Smooth muscle cell (in vitro differentiated cells): ENCODE measurements around the gene ZNF487. TPM values are rescaled to one million over a fixed set of nuclear protein-coding genes. Genes with fewer than 3 reads are reported as not detected.
"Not testable (repeated sequence)": the region's sequence is repeated elsewhere in the genome, so short reads cannot be mapped to it uniquely, and the experiment has no call there.

ENCODE experiments used
- DNase-seq: peaks from one replicate; lab custom pipeline; 2025; ENCODE audit not compliant: unreplicated experiment; lab: John Stamatoyannopoulos, UW
- H2AFZ ChIP-seq: fragments of 200-600 bp; sonication (generic); 2 replicates; pipeline ENCODE4 v1.6.0; 2016; ENCODE audit warnings: antibody characterized with exemption, low read depth, mild to moderate bottlenecking
- H3F3A ChIP-seq: fragments of 200-600 bp; sonication (generic); 2 replicates; pipeline ENCODE4 v1.6.0; 2017; ENCODE audit warnings: antibody characterized with exemption, low read depth
- H3K27ac ChIP-seq: fragments of 200-600 bp; sonication (generic); 2 replicates; pipeline ENCODE4 v1.5.1; 2016; ENCODE audit warnings: low read depth, mild to moderate bottlenecking
- H3K27me3 ChIP-seq: fragments of 200-600 bp; sonication (generic); 2 replicates; pipeline ENCODE4 v1.6.1; 2016; ENCODE audit warnings: low read depth, mild to moderate bottlenecking
- H3K36me3 ChIP-seq: fragments of 200-600 bp; sonication (generic); 2 replicates; pipeline ENCODE4 v1.5.1; 2016; ENCODE audit warnings: low read depth
- H3K4me1 ChIP-seq: fragments of 200-600 bp; sonication (generic); 2 replicates; pipeline ENCODE4 v1.5.1; 2016; ENCODE audit warnings: low read depth
- H3K4me2 ChIP-seq: fragments of 200-600 bp; sonication (generic); 2 replicates; pipeline ENCODE4 v1.6.0; 2016; ENCODE audit warnings: mild to moderate bottlenecking
- H3K4me3 ChIP-seq: fragments of 200-600 bp; sonication (generic); 2 replicates; pipeline ENCODE4 v1.5.1; 2016; ENCODE audit warnings: mild to moderate bottlenecking
- H3K79me2 ChIP-seq: fragments of 200-600 bp; sonication (generic); 2 replicates; pipeline ENCODE4 v1.6.0; 2016; ENCODE audit warnings: low read depth, mild to moderate bottlenecking
- H3K9ac ChIP-seq: fragments of 200-600 bp; sonication (generic); 2 replicates; pipeline ENCODE4 v1.6.0; 2016; ENCODE audit warnings: low read depth
- H3K9me3 ChIP-seq: fragments of 200-600 bp; sonication (generic); replicated peaks from 2 replicates; pipeline ENCODE4 v1.5.1; 2016; ENCODE audit warnings: low read depth
- H4K20me1 ChIP-seq: fragments of 200-600 bp; sonication (generic); 2 replicates; pipeline ENCODE4 v1.6.0; 2016; ENCODE audit warnings: low read depth
- CTCF ChIP-seq: fragments of 200-600 bp; sonication (generic); IDR thresholded peaks from 2 replicates; pipeline ENCODE4 v1.5.1; 2017; ENCODE audit warnings: borderline replicate concordance, mild to moderate bottlenecking, antibody characterized with exemption; ENCODE audit not compliant: insufficient read depth, poor library complexity, severe bottlenecking
- WGBS: methylation state at CpG from one replicate; pipeline ENCODE4 v1.1.7; 2016; ENCODE audit warnings: low lambda C conversion rate; 5-methylcytosine and 5-hydroxymethylcytosine counted together
- polyA plus RNA-seq: library from polyadenylated mRNA; unstranded; fragments of >200 nt; fragmentation: Nextera tagmentation; extraction: Ambion mirVana; gene quantifications from 2 replicates; pipeline ENCODE4 v1.2.1, GENCODE V29; 2016
- total RNA-seq: library from RNA; depleted of rRNA; stranded (reverse); fragments of >200 nt; gene quantifications from 2 replicates; pipeline ENCODE4 v1.2.3, GENCODE V29; 2014

ZNF487 gene
- total and polyA plus RNA-seq, 2 experiments from 2014 or later, result 5.1 to 9.6 TPM

DNA sequence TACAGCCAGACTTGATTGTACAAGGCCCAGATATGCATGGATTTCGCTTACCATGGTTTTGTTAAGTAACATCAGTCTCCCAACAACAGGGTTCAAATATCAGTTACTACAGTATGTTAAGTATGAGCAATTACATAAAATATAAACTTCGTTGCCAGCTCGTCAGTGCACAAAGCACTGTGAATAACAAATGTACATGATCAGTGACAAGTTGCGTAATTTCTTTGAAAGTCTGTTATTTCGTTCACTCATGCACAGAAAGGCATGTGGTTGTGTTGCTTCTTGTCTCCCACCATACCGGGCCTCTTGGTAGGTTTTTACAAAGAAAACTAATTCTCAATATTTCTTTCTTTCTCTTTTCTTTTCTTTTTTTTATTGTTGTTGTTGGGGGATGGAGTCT, 12.5 kb upstream of the ZNF487 start:
- H3K4me2 ChIP-seq, result no peak overlapping the region
- WGBS, result 93% methylated on average over 6 of the region's 6 CpGs

DNA sequence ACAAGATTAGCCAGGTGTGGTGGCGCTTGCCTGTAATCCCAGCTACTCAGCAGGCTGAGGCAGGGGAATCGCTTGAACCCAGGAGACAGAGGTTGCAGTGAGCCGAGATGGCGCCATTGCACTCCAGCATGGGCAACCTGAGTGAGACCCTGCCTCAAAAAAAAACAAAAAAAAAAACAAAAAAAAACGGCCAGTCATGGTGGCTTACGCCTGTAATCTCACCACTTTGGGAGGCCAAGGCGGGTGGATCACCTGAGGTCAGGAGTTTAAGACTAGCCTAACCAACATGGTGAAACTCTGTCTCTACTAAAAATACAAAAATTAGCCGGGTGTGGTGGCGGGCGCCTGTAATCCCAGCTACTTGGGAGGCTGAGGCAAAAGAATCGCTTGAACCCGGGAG, 10.4 kb upstream of the ZNF487 start:
- H3K4me1 ChIP-seq, H3K27ac ChIP-seq, H3K79me2 ChIP-seq, H3F3A ChIP-seq, H3K36me3 ChIP-seq, H4K20me1 ChIP-seq, H3K4me2 ChIP-seq, H3K9me3 ChIP-seq, DNase-seq, H3K27me3 ChIP-seq, H3K4me3 ChIP-seq, H3K9ac ChIP-seq, H2AFZ ChIP-seq: not testable (repeated sequence)
- 95% methylated on average over 12 of the region's 12 CpGs for WGBS

More for the DNA sequence above, 12.5 kb upstream of the ZNF487 start:
- no peak overlapping the region for H2AFZ ChIP-seq
- no peaks in the 10 kb centered on the region for H3K27me3 ChIP-seq
- H3F3A ChIP-seq, result peaks cover 16% of the 10 kb centered on the region
- no peak for TF ChIP-seq CTCF
- no peaks in the 10 kb centered on the region for H3K9me3 ChIP-seq
- H4K20me1 ChIP-seq, result no peaks in the 10 kb centered on the region
- no peak overlapping the region for H3K9ac ChIP-seq
- no peak for DNase-seq
- H3K79me2 ChIP-seq, result no peaks in the 10 kb centered on the region
- no peaks in the 10 kb centered on the region for H3K36me3 ChIP-seq
- no peak overlapping the region for H3K4me3 ChIP-seq
- H3K27ac ChIP-seq, result no peak overlapping the region
- H3K4me1 ChIP-seq, result peaks cover 5% of the 10 kb centered on the region

DNA sequence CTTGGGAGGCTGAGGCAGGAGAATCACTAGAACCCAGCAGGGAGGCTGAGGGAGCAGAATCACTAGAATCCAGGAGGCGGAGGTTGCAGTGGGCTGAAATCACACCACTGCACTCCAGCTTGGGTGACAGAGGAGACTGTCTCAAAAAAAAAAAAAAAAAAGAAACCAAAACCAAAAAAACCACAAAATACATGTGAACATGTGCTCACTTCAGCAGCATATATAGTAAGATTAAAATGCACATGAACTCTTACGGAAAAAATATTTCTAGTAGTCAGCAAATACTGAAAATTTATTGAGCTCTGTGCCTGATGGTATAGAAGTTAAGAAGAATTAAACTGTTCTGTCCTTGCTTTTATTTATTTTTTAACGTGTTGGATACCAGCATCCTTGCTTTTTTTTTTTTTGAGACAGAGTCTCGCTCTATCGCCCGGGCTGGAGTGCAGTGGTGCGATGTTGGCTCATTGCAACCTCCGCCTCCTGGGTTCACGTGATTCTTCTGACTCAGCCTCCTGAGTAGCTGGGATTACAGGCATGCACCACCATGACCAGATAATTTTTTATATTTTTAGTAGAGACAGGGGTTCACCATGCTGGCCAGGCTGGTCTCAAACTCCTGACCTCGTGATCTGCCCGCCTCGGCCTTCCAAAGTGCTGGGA, 9.6 kb upstream of the ZNF487 start:
- H3K4me3 ChIP-seq, result no peak overlapping the region
- H3K79me2 ChIP-seq, result no peaks in the 10 kb centered on the region
- no peaks in the 10 kb centered on the region for H3K4me1 ChIP-seq
- no peaks in the 10 kb centered on the region for H3F3A ChIP-seq
- no peaks in the 10 kb centered on the region for H3K9me3 ChIP-seq
- H3K36me3 ChIP-seq, result no peaks in the 10 kb centered on the region
- WGBS, result 95% methylated on average over 12 of the region's 12 CpGs
- H3K9ac ChIP-seq, result no peak overlapping the region
- no peak for DNase-seq
- H3K27me3 ChIP-seq, result no peaks in the 10 kb centered on the region
- no peak overlapping the region for H3K27ac ChIP-seq
- H2AFZ ChIP-seq, result no peak overlapping the region
- no peak overlapping the region for H3K4me2 ChIP-seq
- TF ChIP-seq CTCF, result no peak
- H4K20me1 ChIP-seq, result no peaks in the 10 kb centered on the region

GRCh38 chr10:43430926-43431663, 5.8 kb upstream of the ZNF487 start:
- H3K36me3 ChIP-seq, result no peaks in the 10 kb centered on the region
- H3K27ac ChIP-seq, result no peak overlapping the region
- peaks cover 3% of the 10 kb centered on the region for H3K79me2 ChIP-seq
- no peak overlapping the region for H2AFZ ChIP-seq
- H3K9ac ChIP-seq, result no peak overlapping the region
- H3K4me1 ChIP-seq, result no peaks in the 10 kb centered on the region
- no peak for DNase-seq
- no peak for TF ChIP-seq CTCF
- no peaks in the 10 kb centered on the region for H3K27me3 ChIP-seq
- H3F3A ChIP-seq, result no peaks in the 10 kb centered on the region
- 87% methylated on average over 8 of the region's 8 CpGs for WGBS
- no peak overlapping the region for H3K4me3 ChIP-seq
- no peaks in the 10 kb centered on the region for H4K20me1 ChIP-seq
- no peaks in the 10 kb centered on the region for H3K9me3 ChIP-seq
- H3K4me2 ChIP-seq, result no peak overlapping the region
